ENCODE data around the gene SLC39A3. TPM values are rescaled to one million over a fixed set of nuclear protein-coding genes. Genes with fewer than 3 reads are reported as not detected.

SLC39A3 gene
- total RNA-seq, 6 donors from 2014 or later = 12.6 to 48.2 (median 30.6) TPM

DNA sequence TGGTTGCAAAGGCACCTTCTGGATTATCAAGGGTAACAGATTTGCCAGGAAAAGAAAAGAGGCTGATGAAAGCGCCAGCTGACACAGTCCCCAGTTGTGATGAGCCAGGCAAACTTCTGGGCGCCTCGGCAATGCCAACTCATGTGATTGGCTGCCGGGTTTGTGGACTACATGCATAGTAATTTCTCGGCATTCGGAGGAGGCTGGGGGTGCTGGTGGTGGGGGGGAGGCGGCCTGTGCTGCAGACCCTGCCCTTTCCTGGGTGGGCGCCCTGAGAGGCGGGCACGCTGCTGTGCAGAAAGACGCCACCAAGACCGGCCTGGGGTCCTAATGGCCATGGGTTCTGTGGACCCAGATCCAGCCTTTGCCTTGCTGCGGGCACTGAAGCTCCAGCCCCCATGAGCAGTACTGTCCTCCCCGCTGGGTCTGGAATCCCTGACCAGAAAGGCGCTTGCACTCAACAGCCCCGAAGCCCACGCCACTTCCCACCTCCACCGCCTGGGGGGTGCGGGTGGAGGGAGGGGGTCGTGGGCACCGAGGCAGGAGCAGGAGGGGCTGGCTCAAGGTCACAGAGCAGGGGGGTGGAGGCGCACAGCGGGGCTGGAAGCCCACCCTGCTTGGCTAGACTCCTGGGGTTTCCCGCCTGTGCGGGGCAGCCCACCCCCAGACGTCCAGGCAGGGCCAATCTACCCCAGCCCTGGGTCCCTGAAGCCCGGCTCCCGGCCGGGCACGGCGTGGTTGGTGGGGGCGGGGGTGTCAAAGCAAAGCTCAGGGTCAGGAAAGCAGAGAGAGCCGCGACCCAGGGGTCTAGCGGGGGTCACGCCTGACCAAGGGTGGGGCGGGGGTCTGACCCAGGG, 19.7 kb downstream of the SLC39A3 start:
- H3K4me1 ChIP-seq = peaks cover 9 to 33% (median 12%) of the 10 kb centered on the region in 4 donors
- TF ChIP-seq EP300 (IDR thresholded peaks at IDR 0.05) (no peak), POLR2A (IDR thresholded peaks at IDR 0.05) (no peak), POLR2AphosphoS5 (IDR thresholded peaks at IDR 0.05) (no peak)
- TF ChIP-seq, protein P1, sequence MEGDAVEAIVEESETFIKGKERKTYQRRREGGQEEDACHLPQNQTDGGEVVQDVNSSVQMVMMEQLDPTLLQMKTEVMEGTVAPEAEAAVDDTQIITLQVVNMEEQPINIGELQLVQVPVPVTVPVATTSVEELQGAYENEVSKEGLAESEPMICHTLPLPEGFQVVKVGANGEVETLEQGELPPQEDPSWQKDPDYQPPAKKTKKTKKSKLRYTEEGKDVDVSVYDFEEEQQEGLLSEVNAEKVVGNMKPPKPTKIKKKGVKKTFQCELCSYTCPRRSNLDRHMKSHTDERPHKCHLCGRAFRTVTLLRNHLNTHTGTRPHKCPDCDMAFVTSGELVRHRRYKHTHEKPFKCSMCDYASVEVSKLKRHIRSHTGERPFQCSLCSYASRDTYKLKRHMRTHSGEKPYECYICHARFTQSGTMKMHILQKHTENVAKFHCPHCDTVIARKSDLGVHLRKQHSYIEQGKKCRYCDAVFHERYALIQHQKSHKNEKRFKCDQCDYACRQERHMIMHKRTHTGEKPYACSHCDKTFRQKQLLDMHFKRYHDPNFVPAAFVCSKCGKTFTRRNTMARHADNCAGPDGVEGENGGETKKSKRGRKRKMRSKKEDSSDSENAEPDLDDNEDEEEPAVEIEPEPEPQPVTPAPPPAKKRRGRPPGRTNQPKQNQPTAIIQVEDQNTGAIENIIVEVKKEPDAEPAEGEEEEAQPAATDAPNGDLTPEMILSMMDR (IDR thresholded peaks at IDR 0.05) = no peak
- peaks cover 0 to 30% (median 21%) of the 10 kb centered on the region in 4 donors for H3K27me3 ChIP-seq
- H3K9me3 ChIP-seq = peaks cover 4 to 8% (median 5%) of the 10 kb centered on the region in 4 donors
- WGBS, 2 donors = 5 to 6% methylated on average over 10 to 22 of the region's 37 CpGs
- H3K27ac ChIP-seq = no peak overlapping the region
- H3K36me3 ChIP-seq = no peaks in the 10 kb centered on the region
- H3K4me3 ChIP-seq = peak overlapping the region in 3 of 4 donors; percentile 30 to 44 (median 43)
- DNase-seq = no peak
- no peak for ATAC-seq (ENCODE audit: low FRiP score in 2 of 2)

DNA sequence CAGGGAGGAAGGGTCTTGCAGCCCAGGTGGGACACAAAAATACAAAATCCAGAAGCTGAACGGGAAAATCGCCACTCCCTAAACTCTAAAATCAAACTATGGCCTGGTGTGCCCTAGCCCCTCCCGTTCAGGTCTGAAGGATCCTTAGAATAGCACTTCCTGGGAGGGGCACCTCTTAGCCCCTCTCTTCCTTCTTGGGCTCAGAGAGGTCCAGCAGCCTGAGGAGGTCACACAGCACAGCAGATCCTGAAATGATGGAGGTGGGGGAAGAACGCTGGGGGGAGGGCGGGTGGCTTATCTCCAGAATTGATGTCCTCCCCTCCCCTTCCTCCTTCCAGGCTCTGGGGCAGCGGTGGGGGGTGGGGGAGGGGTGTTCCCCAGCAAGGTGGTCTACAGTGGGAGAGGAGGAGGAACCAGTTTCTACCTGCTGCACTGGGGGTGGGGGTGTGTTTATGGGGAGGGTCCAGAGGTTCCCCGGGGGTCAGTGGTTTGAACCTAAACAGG, 20.5 kb downstream of the SLC39A3 start:
- peaks cover 9 to 33% (median 12%) of the 10 kb centered on the region in 4 donors for H3K4me1 ChIP-seq
- H3K36me3 ChIP-seq = no peaks in the 10 kb centered on the region
- H3K27ac ChIP-seq = no peak overlapping the region
- TF ChIP-seq POLR2AphosphoS5 (IDR thresholded peaks at IDR 0.05) (no peak), POLR2A (IDR thresholded peaks at IDR 0.05) (no peak)
- no peak for DNase-seq
- no peak overlapping the region for H3K4me3 ChIP-seq
- WGBS, 2 donors = 36 to 53% methylated on average over 3 to 7 of the region's 7 CpGs
- ATAC-seq (ENCODE audit: low FRiP score in 2 of 2) = no peak
- H3K9me3 ChIP-seq = peaks cover 4 to 10% (median 6%) of the 10 kb centered on the region in 4 donors
- H3K27me3 ChIP-seq = peaks cover 0 to 30% (median 21%) of the 10 kb centered on the region in 4 donors

DNA sequence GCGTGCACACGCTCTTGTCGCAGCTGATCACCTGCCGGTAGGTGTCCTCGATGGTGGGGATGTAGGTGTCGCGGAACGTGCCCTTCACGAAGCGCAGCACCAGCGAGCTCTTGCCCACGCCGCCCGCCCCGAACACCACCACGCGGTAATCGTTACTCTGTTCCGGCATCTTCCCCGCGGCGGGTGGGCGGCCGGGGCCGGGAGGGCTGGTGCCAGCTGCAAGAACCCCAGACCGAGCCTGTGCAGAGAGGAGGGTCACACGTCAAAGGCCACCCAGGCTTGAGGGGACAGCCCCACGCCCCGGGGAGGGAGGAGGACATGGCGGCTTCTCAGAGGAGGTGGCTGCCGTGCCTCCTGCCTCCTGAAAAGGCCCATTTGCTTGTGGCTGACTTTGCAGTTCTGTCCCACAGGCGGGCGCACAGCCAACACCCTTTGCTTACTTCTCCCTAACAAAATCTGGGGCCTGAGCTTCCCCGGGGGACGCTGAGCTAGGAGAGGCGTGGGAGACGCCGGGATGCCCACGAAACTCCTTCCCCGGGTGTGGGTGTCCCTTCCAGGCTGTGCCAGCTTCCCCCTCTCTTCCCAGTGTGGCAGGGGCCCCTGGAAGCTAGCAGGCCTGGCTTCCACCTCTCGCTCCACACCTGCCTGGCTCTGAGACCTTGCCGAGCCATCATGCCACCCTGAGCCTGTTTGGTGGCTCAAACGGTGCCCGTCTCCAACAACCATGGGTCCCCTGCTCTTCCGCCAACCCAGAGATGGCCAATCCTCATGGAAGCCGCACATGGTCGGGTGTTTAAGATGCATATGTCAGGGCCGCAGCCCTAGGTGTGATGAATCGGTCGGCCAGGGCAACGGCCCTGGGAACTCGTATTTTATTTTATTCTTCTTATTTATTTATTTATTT, 21.9 kb downstream of the SLC39A3 start:
- 84 to 86% methylated on average over 22 to 43 of the region's 52 CpGs for WGBS, 2 donors
- peak in 1 of 2 donors; percentile 84 for DNase-seq
- Histone ChIP-seq H3K4me1 (peaks cover 9 to 29% (median 12%) of the 10 kb centered on the region in 4 donors), H3K36me3 (no peaks in the 10 kb centered on the region), H3K9me3 (peaks cover 4 to 10% (median 6%) of the 10 kb centered on the region in 4 donors), H3K27me3 (peaks cover 0 to 30% (median 21%) of the 10 kb centered on the region in 4 donors), H3K27ac (no peak overlapping the region), H3K4me3 (no peak overlapping the region)
- ATAC-seq (ENCODE audit: low FRiP score in 2 of 2) = no peak
- no peak for TF ChIP-seq POLR2AphosphoS5 (IDR thresholded peaks at IDR 0.05)
- no peak for TF ChIP-seq POLR2A (IDR thresholded peaks at IDR 0.05)
- TF ChIP-seq EP300 (IDR thresholded peaks at IDR 0.05) = no peak
- TF ChIP-seq, protein P1 (IDR thresholded peaks at IDR 0.05) = no peak

DNA sequence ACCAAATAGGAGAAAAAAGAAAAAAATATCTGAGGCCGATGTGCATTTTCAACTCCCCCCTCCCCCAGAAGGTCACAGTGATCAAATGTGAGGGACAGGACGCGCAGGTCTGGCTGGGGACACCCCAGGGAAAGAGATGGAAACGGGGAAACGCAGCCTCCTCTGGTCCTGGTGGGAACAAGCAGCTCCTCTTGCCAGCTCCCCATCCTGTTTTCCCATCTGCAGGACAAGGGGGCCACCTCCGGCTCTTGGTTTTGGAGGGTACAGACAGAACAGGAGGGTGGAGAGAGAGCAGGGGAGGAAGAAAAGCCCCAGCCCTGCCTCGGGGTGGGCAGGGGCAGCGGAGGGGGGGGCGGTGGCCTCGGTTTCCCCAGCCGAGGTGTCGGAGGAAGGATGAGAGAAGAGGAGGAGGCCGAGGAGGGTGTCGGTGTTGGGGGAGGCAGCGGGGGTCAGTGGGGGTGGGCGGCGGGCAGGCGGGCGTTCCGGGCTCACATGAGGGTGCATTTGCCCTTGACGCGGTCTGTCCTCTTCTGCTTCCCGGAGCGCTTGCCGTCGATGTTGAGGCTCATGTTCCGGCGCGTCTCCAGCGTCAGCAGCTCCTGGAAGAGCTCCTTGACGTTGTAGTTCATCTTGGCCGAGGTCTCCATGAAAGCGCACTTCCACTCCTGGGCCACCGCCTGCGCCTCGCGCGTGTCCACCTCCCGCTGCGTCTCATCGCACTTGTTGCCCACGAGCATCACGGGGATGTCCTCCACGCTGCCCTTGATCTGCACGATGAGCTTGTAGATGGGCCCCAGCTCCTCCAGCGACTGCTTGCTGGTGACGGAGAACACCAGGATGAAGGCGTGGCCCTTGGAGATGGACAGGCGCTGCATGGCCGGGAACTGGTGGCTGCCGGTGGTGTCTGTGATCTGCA, 22.8 kb downstream of the SLC39A3 start:
- WGBS, 2 donors = 88 to 89% methylated on average over 38 to 43 of the region's 51 CpGs
- TF ChIP-seq POLR2AphosphoS5 (IDR thresholded peaks at IDR 0.05) (no peak), EP300 (IDR thresholded peaks at IDR 0.05) (no peak)
- ATAC-seq (ENCODE audit: low FRiP score in 2 of 2) (no peak), DNase-seq (peak in 1 of 2 donors; percentile 66)
- Histone ChIP-seq H3K9me3 (peaks cover 4 to 10% (median 6%) of the 10 kb centered on the region in 4 donors), H3K4me3 (no peak overlapping the region), H3K4me1 (peaks cover 9 to 26% (median 12%) of the 10 kb centered on the region in 4 donors), H3K27ac (no peak overlapping the region), H3K36me3 (no peaks in the 10 kb centered on the region), H3K27me3 (peaks cover 0 to 25% (median 18%) of the 10 kb centered on the region in 4 donors)

DNA sequence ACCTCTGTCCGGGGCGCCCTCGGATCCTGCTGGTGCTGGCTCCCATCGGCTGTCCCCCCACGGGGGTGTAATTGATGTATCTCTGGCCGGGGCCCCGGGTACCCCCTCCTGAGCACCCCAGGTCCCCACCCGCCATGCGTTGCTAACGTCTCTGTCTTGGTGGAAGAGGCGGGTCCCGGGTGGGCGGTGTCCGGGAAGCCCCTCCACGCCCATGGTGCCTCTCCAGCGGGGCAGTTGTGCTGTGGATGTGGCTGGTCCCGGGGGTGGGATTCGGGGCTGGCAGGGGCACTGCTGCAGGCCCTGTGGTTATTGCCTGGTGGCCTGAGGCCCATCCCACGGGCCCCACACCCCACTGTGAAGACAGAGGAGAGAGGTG, 23.6 kb downstream of the SLC39A3 start:
- no peak overlapping the region for H3K4me3 ChIP-seq
- no peaks in the 10 kb centered on the region for H3K36me3 ChIP-seq
- DNase-seq (peak in 1 of 2 donors; percentile 65), ATAC-seq (ENCODE audit: low FRiP score in 2 of 2) (no peak)
- H3K27ac ChIP-seq = no peak overlapping the region
- peaks cover 4 to 10% (median 6%) of the 10 kb centered on the region in 4 donors for H3K9me3 ChIP-seq
- TF ChIP-seq EP300 (IDR thresholded peaks at IDR 0.05) (no peak), POLR2AphosphoS5 (IDR thresholded peaks at IDR 0.05) (no peak), POLR2A (IDR thresholded peaks at IDR 0.05) (no peak)
- TF ChIP-seq, protein P1 (IDR thresholded peaks at IDR 0.05) = no peak
- 88 to 91% methylated on average over 5 to 8 of the region's 19 CpGs for WGBS, 2 donors
- H3K27me3 ChIP-seq = peaks cover 0 to 19% (median 12%) of the 10 kb centered on the region in 4 donors
- peaks cover 6 to 19% (median 12%) of the 10 kb centered on the region in 4 donors for H3K4me1 ChIP-seq

Measured in upper lobe of left lung (tissue), 6 donors.